ENCODE data around the gene RNU5D-1.
A peak's percentile ranks its signal among the peaks of the same experiment; 100 is the strongest.

RNU5D-1 gene

DNA sequence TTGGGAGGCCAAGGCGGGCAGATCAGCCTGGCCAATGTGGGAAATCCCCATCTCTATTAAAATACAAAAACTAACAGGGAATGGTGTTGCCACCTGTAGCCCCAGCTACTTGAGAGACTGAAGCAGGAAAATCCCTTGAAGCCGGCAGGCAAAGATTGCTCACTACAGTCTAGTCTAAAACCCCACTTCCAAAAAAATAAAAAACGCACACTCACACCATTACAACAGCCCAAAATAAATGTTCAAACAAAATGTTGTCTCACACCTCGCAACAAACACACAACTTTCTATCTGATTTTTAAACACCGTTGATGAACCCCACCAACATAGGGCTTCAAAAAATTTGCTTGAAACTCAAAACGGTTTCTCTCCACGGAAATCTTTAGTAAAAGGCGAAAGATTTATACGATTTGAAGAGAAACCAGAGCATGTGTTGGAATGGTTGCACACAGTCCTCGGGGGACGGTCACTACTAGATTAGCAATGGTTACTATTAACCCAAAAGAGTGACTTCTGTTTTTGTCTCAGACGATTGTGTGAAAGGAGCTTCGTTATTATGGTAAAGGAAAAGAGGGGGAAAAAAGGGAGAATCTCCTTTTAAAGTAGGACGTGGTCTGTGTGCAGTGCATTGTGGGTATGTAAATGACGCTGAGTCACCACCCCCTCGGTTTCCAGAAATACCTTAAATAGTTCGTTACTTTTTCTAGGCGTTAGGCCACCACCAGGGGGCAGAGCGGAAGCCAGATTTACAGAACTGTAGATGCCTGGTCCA lies at the start of gene RNU5D-1:
TSS of gene RNU5D-1 (minus strand) at position 430 of the 772 bp plus-strand sequence.
- Histone ChIP-seq H3K27me3 (no peaks in the 10 kb centered on the region), H3K27ac (peak within 1 kb of the TSS; percentile 70 to 96 (median 91)), H3K4me2 (peak within 1 kb of the TSS; percentile 62 to 95 (median 69)), H3K36me3 (no peaks in the 10 kb centered on the region), H3K4me1 (peaks cover 41 to 78% (median 55%) of the 10 kb centered on the region in 10 experiments), H4K20me1 (no peaks in the 10 kb centered on the region), H3K9me3 (replicated peaks in 1 of 11) (no peaks in the 10 kb centered on the region), H3K9ac (peak within 1 kb of the TSS; percentile 78 to 90 (median 84)), H3K4me3 (peak within 1 kb of the TSS in 6 of 10 experiments; percentile 19 to 48 (median 43); a peak in 12 of 20 replicates)
- TF ChIP-seq Cebpa-rat (IDR thresholded peaks at IDR 0.05): peak in 1 of 11 experiments; percentile 68; a peak in 1 of 22 replicates

DNA sequence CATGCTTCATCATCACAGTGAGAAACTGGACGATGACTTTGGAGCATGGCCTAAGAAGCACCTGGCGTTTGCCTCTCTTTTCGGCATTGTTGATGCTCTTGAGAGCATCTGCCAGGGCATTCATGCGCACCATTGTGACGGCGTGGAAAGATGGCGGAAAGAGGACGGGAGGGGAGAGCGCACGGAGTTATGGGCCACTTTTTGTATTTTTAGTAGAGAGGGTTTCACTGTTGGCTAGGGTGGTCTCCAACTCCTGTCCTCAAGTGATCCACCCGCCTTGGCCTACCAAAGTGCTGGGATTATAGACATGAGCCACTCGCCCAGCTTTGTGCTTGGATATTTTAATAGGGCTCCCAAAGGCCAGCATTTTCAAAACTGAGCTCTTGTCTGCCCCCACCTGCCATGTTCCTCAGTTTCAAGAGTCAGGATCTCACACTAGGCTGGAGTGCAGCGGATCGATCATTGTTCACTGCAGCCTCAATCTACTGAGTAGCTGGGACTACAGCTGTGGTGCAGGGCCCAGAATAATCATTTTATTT lies 49.7 kb upstream of the RNU5D-1 start:
- H3K4me1 ChIP-seq: peaks cover 67 to 85% (median 76%) of the 10 kb centered on the region in 10 experiments
- no peak overlapping the region for H3K9ac ChIP-seq
- H3K27ac ChIP-seq: no peak overlapping the region

DNA sequence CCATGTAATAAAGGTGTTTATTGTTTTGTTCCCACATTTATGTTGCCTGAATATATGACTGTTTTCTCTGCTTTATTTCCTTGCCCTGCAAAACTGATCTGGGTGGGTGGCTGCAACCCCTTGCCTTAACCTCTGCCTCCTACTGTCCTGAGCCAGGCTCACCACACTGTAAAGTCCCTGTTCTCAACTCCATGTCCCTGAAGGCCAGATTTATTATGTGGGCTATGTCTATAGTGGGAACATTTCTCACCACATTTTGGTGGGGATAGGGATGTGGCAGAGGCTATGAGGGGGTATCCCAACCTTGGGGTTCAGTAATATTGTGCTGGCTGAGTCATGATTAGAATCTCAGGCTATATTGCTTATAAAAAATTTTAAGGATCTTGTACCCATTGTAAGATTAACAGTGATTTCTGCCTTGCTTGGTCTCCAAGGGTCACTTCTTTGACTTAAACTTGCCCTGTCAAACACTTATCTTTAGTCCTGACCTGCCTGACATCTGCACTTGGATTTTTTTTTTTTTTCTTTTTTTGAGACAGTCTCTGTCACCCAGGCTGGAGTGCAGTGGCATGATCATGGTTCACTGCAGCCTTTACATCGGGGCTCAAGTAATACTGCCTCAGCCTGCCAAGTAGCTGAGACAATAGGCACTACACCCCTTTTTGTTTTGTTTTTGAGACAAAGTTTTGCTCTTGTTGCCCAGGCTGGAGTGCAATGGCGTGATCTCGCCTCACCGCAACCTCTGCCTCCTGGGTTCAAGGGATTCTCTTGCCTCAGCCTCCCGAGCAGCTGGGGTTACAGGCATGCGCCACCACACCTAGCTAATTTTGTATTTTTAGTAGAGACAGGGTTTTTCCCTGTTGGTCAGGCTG lies 48.0 kb upstream of the RNU5D-1 start:
- TF ChIP-seq Cebpa-rat (IDR thresholded peaks at IDR 0.05): no peak
- Histone ChIP-seq H3K27ac (no peak overlapping the region), H4K20me1 (peaks cover 51 to 75% (median 61%) of the 10 kb centered on the region in 11 experiments), H3K27me3 (no peaks in the 10 kb centered on the region), H3K36me3 (peaks cover 59 to 68% (median 65%) of the 10 kb centered on the region in 11 experiments), H3K4me3 (peak overlapping the region in 9 of 10 experiments; percentile 81 to 97 (median 87); a peak in 15 of 20 replicates), H3K9ac (peak overlapping the region; percentile 54 to 99 (median 96); a peak in 16 of 22 replicates), H3K4me2 (peak overlapping the region; percentile 93 to 99 (median 97)), H3K9me3 (replicated peaks in 1 of 11) (no peaks in the 10 kb centered on the region; a peak in 1 of 22 replicates), H3K4me1 (peaks cover 58 to 77% (median 67%) of the 10 kb centered on the region in 10 experiments)

More for the DNA sequence above, 49.7 kb upstream of the RNU5D-1 start:
- peak overlapping the region in 3 of 11 experiments; percentile 0 to 97 (median 7); a peak in 1 of 22 replicates for H3K4me2 ChIP-seq
- peaks cover 59 to 68% (median 65%) of the 10 kb centered on the region in 11 experiments for H3K36me3 ChIP-seq
- H3K9me3 ChIP-seq (replicated peaks in 1 of 11): no peaks in the 10 kb centered on the region; a peak in 1 of 22 replicates
- no peak overlapping the region for H3K4me3 ChIP-seq
- peaks cover 51 to 75% (median 61%) of the 10 kb centered on the region in 11 experiments for H4K20me1 ChIP-seq
- no peak for TF ChIP-seq Cebpa-rat (IDR thresholded peaks at IDR 0.05)
- no peaks in the 10 kb centered on the region; a peak in 1 of 22 replicates for H3K27me3 ChIP-seq

DNA sequence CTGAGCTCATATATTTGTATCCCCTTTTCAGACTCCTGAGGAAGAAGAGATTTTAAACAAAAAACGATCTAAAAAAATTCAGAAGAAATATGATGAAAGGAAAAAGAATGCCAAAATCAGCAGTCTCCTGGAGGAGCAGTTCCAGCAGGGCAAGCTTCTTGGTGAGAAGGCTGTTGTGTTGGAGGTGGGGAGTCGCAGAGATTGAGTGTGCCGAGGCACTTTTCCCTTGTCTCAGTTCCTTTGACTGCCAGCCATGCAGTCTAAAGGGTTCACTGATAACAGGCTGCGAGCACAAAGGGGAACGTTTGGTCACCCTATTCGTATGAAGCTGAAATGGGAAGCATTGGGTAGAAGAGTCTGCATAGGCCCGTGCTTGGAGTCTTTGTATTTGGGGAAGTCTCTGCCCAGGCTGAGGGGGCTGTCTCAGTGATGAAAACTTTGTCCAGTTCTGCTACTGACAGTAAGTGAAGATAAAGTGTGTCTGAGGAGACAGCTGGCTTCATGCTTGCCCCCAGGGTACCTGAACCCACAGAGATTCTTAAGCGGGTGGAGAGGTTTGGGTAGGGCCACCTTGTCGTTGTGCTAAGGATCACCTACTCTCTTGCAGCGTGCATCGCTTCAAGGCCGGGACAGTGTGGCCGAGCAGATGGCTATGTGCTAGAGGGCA lies 47.1 kb upstream of the RNU5D-1 start:
- H3K9ac ChIP-seq: peak overlapping the region; percentile 89 to 99 (median 96)
- no peaks in the 10 kb centered on the region for H3K27me3 ChIP-seq
- TF ChIP-seq Cebpa-rat (IDR thresholded peaks at IDR 0.05): no peak
- H3K4me3 ChIP-seq: peak overlapping the region; percentile 81 to 97 (median 86)
- peaks cover 51 to 75% (median 61%) of the 10 kb centered on the region in 11 experiments for H4K20me1 ChIP-seq
- peaks cover 59 to 68% (median 65%) of the 10 kb centered on the region in 11 experiments for H3K36me3 ChIP-seq
- H3K4me1 ChIP-seq: peaks cover 50 to 68% (median 59%) of the 10 kb centered on the region in 10 experiments
- no peaks in the 10 kb centered on the region; a peak in 1 of 22 replicates for H3K9me3 ChIP-seq (replicated peaks in 1 of 11)
- H3K4me2 ChIP-seq: peak overlapping the region; percentile 93 to 99 (median 97)
- H3K27ac ChIP-seq: peak overlapping the region in 8 of 11 experiments; percentile 93 to 99 (median 97); a peak in 12 of 22 replicates

DNA sequence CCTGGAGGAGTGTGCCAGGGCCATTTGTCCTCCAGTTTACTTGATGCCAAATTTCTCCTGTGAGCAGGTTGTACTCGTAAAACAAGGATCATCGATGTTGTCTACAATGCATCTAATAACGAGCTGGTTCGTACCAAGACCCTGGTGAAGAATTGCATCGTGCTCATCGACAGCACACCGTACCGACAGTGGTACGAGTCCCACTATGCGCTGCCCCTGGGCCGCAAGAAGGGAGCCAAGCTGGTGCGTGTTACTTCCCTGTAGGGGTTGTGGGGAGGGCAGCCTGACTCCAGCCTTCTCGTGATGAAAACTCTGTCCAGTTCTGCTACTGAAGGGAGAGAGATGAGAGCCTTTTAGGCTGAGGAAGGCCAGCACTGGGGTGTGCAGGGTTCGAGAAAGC lies 46.6 kb upstream of the RNU5D-1 start:
- Histone ChIP-seq H3K27ac (peak overlapping the region in 9 of 11 experiments; percentile 93 to 99 (median 97); a peak in 15 of 22 replicates), H3K36me3 (peaks cover 59 to 67% (median 65%) of the 10 kb centered on the region in 11 experiments), H3K9me3 (replicated peaks in 1 of 11) (no peaks in the 10 kb centered on the region; a peak in 1 of 22 replicates), H3K9ac (peak overlapping the region; percentile 89 to 99 (median 96)), H3K4me1 (peaks cover 45 to 63% (median 54%) of the 10 kb centered on the region in 10 experiments), H3K27me3 (no peaks in the 10 kb centered on the region), H3K4me3 (peak overlapping the region; percentile 81 to 97 (median 86)), H4K20me1 (peaks cover 51 to 69% (median 61%) of the 10 kb centered on the region in 11 experiments), H3K4me2 (peak overlapping the region; percentile 93 to 99 (median 97))
- no peak for TF ChIP-seq Cebpa-rat (IDR thresholded peaks at IDR 0.05)

DNA sequence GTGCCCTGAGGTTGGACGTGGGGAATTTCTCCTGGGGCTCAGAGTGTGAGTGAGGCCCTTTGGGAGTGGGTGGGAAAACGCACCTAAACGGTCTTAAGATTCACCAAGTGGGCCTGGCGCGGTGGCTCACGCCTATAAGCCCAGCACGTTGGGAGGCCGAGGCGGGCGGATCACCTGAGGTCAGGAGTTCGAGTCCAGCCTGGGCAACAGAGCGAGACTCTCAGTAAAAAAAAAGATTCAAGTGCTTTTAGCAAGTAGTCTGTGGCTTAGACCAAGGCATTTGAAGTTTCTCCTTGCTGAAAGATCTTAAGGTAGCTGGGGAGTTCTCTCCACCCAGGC lies 45.7 kb upstream of the RNU5D-1 start:
- Histone ChIP-seq H3K36me3 (peaks cover 54 to 59% (median 58%) of the 10 kb centered on the region in 11 experiments), H3K4me3 (peak overlapping the region; percentile 81 to 97 (median 86)), H3K27me3 (no peaks in the 10 kb centered on the region)

DNA sequence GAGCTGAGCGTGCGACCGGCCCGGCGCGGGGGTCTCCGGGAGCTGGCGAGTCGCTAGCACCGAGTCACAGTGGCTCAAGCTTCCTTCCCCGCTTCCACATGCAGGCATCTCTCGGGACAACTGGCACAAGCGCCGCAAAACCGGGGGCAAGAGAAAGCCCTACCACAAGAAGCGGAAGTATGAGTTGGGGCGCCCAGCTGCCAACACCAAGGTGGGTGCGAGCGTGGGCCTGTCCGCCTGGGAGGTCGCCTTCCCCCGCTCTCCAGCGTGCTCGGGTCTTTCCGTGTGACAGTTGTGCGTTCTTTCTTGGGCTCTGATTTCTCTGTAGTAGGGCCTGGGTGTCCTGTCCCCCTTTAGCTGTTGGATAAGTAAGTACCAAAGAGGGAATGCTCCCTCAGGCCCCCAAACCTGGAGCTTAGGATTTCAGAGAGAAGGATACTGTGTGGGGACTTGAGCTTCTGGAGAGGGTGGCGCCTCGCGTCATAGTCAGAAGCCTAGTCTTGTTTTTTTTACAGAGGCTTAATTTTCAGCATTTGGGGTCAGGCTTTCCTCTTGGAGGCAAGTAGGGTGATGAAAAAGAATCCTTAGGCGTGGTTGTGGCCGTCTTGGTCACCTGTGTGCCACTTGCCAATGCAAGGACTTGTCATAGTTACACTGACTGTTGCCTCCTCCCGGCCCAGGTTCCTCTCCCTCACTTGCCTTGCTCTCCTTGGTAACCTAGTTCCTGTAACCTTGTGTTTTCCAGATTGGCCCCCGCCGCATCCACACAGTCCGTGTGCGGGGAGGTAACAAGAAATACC lies 45.2 kb upstream of the RNU5D-1 start:
- Histone ChIP-seq H3K27ac (peak overlapping the region; percentile 86 to 99 (median 97)), H4K20me1 (peaks cover 49 to 55% (median 52%) of the 10 kb centered on the region in 11 experiments), H3K27me3 (no peaks in the 10 kb centered on the region), H3K4me2 (peak overlapping the region; percentile 93 to 99 (median 97)), H3K9me3 (replicated peaks in 1 of 11) (no peaks in the 10 kb centered on the region; a peak in 1 of 22 replicates), H3K36me3 (peaks cover 48 to 53% (median 52%) of the 10 kb centered on the region in 11 experiments), H3K4me3 (peak overlapping the region; percentile 81 to 97 (median 86)), H3K9ac (peak overlapping the region; percentile 89 to 99 (median 96)), H3K4me1 (peaks cover 35 to 52% (median 45%) of the 10 kb centered on the region in 10 experiments)
- TF ChIP-seq Cebpa-rat (IDR thresholded peaks at IDR 0.05): no peak

More for the DNA sequence above, 45.7 kb upstream of the RNU5D-1 start:
- H3K27ac ChIP-seq: peak overlapping the region; percentile 86 to 99 (median 97)
- no peaks in the 10 kb centered on the region; a peak in 1 of 22 replicates for H3K9me3 ChIP-seq (replicated peaks in 1 of 11)
- peak overlapping the region; percentile 93 to 99 (median 97) for H3K4me2 ChIP-seq
- peak overlapping the region; percentile 89 to 99 (median 96) for H3K9ac ChIP-seq
- peaks cover 51 to 61% (median 58%) of the 10 kb centered on the region in 11 experiments for H4K20me1 ChIP-seq
- TF ChIP-seq Cebpa-rat (IDR thresholded peaks at IDR 0.05): no peak
- H3K4me1 ChIP-seq: peaks cover 36 to 57% (median 50%) of the 10 kb centered on the region in 10 experiments
